Measurements from ENCODE around the gene CDC34.

GRCh38 chr19:512547-513365 is 18.8 kb upstream of the CDC34 start:
- TF ChIP-seq CTCF (IDR thresholded peaks at IDR 0.05; ENCODE audit: borderline replicate concordance, extremely low read depth, low read length, poor library complexity, severe bottlenecking) (no peak), EZH2 (IDR thresholded peaks at IDR 0.05; ENCODE audit: borderline replicate concordance, low read depth, low read length, severe bottlenecking) (no peak)

Measured in DND-41 (cell line).